Nephron (organoid): ENCODE measurements around the gene BCAS1.

Source experiments
- H3K27ac Mint-ChIP-seq, 3 experiments: 2 replicates each; pipeline ENCODE4 v1.8.0; 2020; ENCODE audit warnings: mixed read lengths in 3 of 3, mild to moderate bottlenecking in 2 of 3, moderate library complexity in 1 of 3
- H3K27me3 Mint-ChIP-seq: 2 replicates; pipeline ENCODE4 v1.8.0; 2021; ENCODE audit warnings: low read depth, mild to moderate bottlenecking, moderate library complexity, mixed read lengths
- H3K36me3 Mint-ChIP-seq: 2 replicates; pipeline ENCODE4 v1.8.0; 2020; ENCODE audit warnings: low read depth, mixed read lengths
- H3K4me1 Mint-ChIP-seq: 2 replicates; pipeline ENCODE4 v1.8.0; 2020; ENCODE audit warnings: mixed read lengths
- H3K4me3 Mint-ChIP-seq, 3 experiments: 2 replicates each; pipeline ENCODE4 v1.8.0; 2020; ENCODE audit warnings: mild to moderate bottlenecking in 3 of 3, mixed read lengths in 3 of 3, moderate library complexity in 2 of 3
- H3K9me3 Mint-ChIP-seq: 2 replicates; pipeline ENCODE4 v1.8.0; 2020; ENCODE audit warnings: mixed read lengths
- TF ChIP-seq, protein P1 (sequence below), 3 experiments: fragments of 200-600 bp; sonication (generic); IDR thresholded peaks; one replicate each; pipeline ENCODE4 v1.5.0; 2021; ENCODE audit warnings: antibody characterized with exemption in 3 of 3; ENCODE audit not compliant: unreplicated experiment in 3 of 3

Gene BCAS1

GRCh38 chr20:53999077-53999476 lies 71.3 kb downstream of the BCAS1 start:
- peaks cover 3% of the 10 kb centered on the region for H3K27me3 Mint-ChIP-seq
- H3K36me3 Mint-ChIP-seq: peaks cover 4% of the 10 kb centered on the region
- peaks cover 29% of the 10 kb centered on the region for H3K9me3 Mint-ChIP-seq
- TF ChIP-seq, protein P1, sequence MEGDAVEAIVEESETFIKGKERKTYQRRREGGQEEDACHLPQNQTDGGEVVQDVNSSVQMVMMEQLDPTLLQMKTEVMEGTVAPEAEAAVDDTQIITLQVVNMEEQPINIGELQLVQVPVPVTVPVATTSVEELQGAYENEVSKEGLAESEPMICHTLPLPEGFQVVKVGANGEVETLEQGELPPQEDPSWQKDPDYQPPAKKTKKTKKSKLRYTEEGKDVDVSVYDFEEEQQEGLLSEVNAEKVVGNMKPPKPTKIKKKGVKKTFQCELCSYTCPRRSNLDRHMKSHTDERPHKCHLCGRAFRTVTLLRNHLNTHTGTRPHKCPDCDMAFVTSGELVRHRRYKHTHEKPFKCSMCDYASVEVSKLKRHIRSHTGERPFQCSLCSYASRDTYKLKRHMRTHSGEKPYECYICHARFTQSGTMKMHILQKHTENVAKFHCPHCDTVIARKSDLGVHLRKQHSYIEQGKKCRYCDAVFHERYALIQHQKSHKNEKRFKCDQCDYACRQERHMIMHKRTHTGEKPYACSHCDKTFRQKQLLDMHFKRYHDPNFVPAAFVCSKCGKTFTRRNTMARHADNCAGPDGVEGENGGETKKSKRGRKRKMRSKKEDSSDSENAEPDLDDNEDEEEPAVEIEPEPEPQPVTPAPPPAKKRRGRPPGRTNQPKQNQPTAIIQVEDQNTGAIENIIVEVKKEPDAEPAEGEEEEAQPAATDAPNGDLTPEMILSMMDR (IDR thresholded peaks at IDR 0.05; ENCODE audit: unreplicated experiment in 3 of 3): no peak
- no peak overlapping the region for H3K4me3 Mint-ChIP-seq
- no peak overlapping the region for H3K27ac Mint-ChIP-seq
- peaks cover 6% of the 10 kb centered on the region for H3K4me1 Mint-ChIP-seq

GRCh38 chr20:53996584-53997486 lies 73.6 kb downstream of the BCAS1 start:
- Mint-ChIP-seq H3K9me3 (peaks cover 22% of the 10 kb centered on the region), H3K4me3 (no peak overlapping the region)

GRCh38 chr20:53995949-53996348 lies 74.4 kb downstream of the BCAS1 start:
- H3K4me3 Mint-ChIP-seq: no peak overlapping the region
- TF ChIP-seq, protein P1 (IDR thresholded peaks at IDR 0.05; ENCODE audit: unreplicated experiment in 3 of 3): no peak
- H3K4me1 Mint-ChIP-seq: peaks cover 9% of the 10 kb centered on the region

More at GRCh38 chr20:53996584-53997486, 73.6 kb downstream of the BCAS1 start:
- Mint-ChIP-seq H3K27me3 (peaks cover 3% of the 10 kb centered on the region), H3K27ac (no peak overlapping the region), H3K36me3 (peaks cover 4% of the 10 kb centered on the region), H3K4me1 (peaks cover 6% of the 10 kb centered on the region)
- TF ChIP-seq, protein P1 (IDR thresholded peaks at IDR 0.05; ENCODE audit: unreplicated experiment in 3 of 3): no peak

DNA sequence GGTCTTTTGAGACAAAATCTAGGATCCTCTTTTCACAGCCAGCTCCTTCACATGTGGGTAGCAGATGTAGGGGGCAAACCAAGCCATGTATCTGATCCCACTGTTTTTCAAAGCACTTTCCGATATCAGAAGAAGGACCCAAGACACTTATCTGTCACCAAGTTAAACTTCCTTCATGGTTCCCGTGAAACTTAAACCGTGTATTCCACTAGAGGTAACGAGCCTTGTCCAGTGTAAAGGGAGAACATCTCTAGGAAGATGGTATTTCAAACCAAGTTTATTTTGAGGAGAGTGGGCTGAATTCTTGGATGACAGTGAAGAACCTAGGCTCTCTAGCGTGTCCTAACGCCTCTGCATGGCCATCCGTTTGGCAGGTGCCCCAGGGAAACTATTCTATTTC lies 76.3 kb downstream of the BCAS1 start:
- no peak overlapping the region for H3K27ac Mint-ChIP-seq
- TF ChIP-seq, protein P1 (IDR thresholded peaks at IDR 0.05; ENCODE audit: unreplicated experiment in 3 of 3): no peak
- peaks cover 12% of the 10 kb centered on the region for H3K4me1 Mint-ChIP-seq
- no peaks in the 10 kb centered on the region for H3K36me3 Mint-ChIP-seq
- peaks cover 3% of the 10 kb centered on the region for H3K27me3 Mint-ChIP-seq
- no peak overlapping the region for H3K4me3 Mint-ChIP-seq
- peaks cover 6% of the 10 kb centered on the region for H3K9me3 Mint-ChIP-seq

More at GRCh38 chr20:53995949-53996348, 74.4 kb downstream of the BCAS1 start:
- Mint-ChIP-seq H3K36me3 (peaks cover 4% of the 10 kb centered on the region), H3K27ac (no peak overlapping the region), H3K27me3 (peaks cover 3% of the 10 kb centered on the region), H3K9me3 (peaks cover 13% of the 10 kb centered on the region)

DNA sequence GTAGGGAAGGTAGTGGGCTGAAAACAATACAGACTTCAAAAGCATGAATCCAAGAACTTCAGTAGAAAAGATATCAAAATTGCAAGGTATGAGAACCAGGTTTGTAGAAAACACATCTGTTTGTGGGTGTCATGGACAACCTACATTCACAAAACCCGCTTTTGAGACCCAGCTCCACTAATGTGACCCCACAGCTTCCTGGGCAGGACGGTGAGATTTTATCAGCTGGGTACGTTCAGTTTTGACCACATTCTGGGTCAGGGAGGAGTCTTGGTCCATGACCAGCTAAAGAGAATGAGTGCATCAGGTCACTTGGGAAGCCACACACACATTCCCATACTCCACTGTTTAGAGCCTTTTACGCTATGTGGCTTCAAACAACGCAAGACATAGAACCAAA lies 77.1 kb downstream of the BCAS1 start:
- no peaks in the 10 kb centered on the region for H3K36me3 Mint-ChIP-seq
- H3K4me1 Mint-ChIP-seq: peaks cover 12% of the 10 kb centered on the region
- H3K27ac Mint-ChIP-seq: no peak overlapping the region
- H3K9me3 Mint-ChIP-seq: peaks cover 6% of the 10 kb centered on the region
- no peak overlapping the region for H3K4me3 Mint-ChIP-seq
- H3K27me3 Mint-ChIP-seq: peaks cover 3% of the 10 kb centered on the region
- TF ChIP-seq, protein P1 (IDR thresholded peaks at IDR 0.05; ENCODE audit: unreplicated experiment in 3 of 3): no peak
